Measurements from ENCODE around the gene GRN. TPM values are rescaled to one million over a fixed set of nuclear protein-coding genes. Genes with fewer than 3 reads are reported as not detected.

GRN gene
- total and polyA plus RNA-seq, 2 of the 13 experiments (the other 11 are each of a cell fraction or from before 2014, with no cell fraction given): 86.6 to 143 TPM

DNA sequence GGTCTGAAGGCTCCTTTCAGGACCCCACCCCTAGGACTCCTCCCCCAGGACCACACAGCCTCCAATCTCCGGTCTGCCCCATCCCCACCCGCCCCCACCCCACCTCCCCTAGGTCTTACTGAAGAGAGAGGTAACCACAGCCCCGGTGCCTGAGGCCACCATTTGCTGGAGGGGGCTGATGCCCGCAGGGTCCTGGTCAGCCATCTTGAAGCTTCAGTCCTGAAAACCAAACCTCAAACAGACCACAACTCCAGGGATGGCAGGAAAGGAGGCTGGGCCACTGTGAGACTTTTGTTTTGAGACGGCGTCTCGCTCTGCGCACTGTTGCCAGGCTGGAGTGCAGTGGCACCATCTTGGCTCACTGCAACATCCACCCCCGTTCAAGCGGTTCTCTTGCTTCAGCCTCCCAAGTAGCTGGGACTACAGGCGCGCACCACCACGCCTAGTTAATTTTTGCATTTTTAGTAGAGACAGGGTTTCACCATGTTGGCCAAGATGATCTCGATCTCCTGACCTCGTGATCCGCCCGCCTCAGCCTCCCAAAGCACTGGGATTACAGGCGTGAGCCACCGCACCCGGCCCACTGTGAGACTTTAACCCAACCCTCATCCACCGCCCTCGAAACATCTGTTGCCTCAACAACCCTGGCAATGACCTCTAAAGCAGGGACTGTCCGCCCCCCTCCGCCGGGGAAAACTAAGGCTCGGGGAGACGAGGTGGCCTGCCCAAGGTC is 21.6 kb upstream of the GRN start (continued):
- no peak for TF ChIP-seq CBX2 (IDR thresholded peaks at IDR 0.05; ENCODE audit: low read depth, low read length)
- no peak for TF ChIP-seq CBX2 (CRISPR knock-in tag; IDR thresholded peaks at IDR 0.05; ENCODE audit: low read depth)
- TF ChIP-seq ZFYVE20 (CRISPR knock-in tag; IDR thresholded peaks at IDR 0.05; ENCODE audit: borderline replicate concordance, low read depth): 0 out of 2 replicates have a peak, but pooled peaks have one; percentile 22
- TF ChIP-seq FOXO1 (CRISPR knock-in tag; IDR thresholded peaks at IDR 0.05): no peak
- TF ChIP-seq MTF2 (CRISPR knock-in tag; IDR thresholded peaks at IDR 0.05; ENCODE audit: borderline replicate concordance): 0 out of 2 replicates have a peak, but pooled peaks have one; percentile 78
- peak; percentile 69; the same call in 1 of the 2 replicates for TF ChIP-seq NAIF1 (CRISPR knock-in tag; IDR thresholded peaks at IDR 0.05; ENCODE audit: borderline replicate concordance)
- 0 out of 2 replicates have a peak, but pooled peaks have one; percentile 91 for TF ChIP-seq RNF219 (CRISPR knock-in tag; IDR thresholded peaks at IDR 0.05)
- no peak for TF ChIP-seq PRDM15 (CRISPR knock-in tag; IDR thresholded peaks at IDR 0.05)
- no peak for TF ChIP-seq KLF11 (CRISPR knock-in tag; IDR thresholded peaks at IDR 0.05)
- TF ChIP-seq ARHGAP35 (CRISPR knock-in tag; IDR thresholded peaks at IDR 0.05; ENCODE audit: borderline replicate concordance): peak; percentile 25; the same call in 1 of the 2 replicates
- no peak for TF ChIP-seq KAT8 (CRISPR knock-in tag; IDR thresholded peaks at IDR 0.05)
- TF ChIP-seq DNMT1 (CRISPR knock-in tag; IDR thresholded peaks at IDR 0.05): no peak
- no peak for TF ChIP-seq ZSCAN20 (CRISPR knock-in tag; IDR thresholded peaks at IDR 0.05; ENCODE audit: borderline replicate concordance)
- 0 out of 2 replicates have a peak, but pooled peaks have one; percentile 65 for TF ChIP-seq FOXC1 (CRISPR knock-in tag; IDR thresholded peaks at IDR 0.05; ENCODE audit: borderline replicate concordance)
- no peak for TF ChIP-seq ZNF235 (CRISPR knock-in tag; IDR thresholded peaks at IDR 0.05; ENCODE audit: borderline replicate concordance)
- TF ChIP-seq IKZF4 (CRISPR knock-in tag; IDR thresholded peaks at IDR 0.05; ENCODE audit: borderline replicate concordance, low read depth, not compliant biosample characterization): peak; percentile 22
- 0 out of 2 replicates have a peak, but pooled peaks have one; percentile 23 for TF ChIP-seq MIER3 (CRISPR knock-in tag; IDR thresholded peaks at IDR 0.05; ENCODE audit: borderline replicate concordance)
- TF ChIP-seq, protein P1, sequence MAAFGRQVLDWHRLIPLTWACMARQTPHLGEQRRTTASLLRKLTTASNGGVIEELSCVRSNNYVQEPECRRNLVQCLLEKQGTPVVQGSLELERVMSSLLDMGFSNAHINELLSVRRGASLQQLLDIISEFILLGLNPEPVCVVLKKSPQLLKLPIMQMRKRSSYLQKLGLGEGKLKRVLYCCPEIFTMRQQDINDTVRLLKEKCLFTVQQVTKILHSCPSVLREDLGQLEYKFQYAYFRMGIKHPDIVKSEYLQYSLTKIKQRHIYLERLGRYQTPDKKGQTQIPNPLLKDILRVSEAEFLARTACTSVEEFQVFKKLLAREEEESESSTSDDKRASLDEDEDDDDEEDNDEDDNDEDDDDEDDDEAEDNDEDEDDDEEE (CRISPR knock-in tag; IDR thresholded peaks at IDR 0.05): 0 out of 2 replicates have a peak, but pooled peaks have one; percentile 31
- TF ChIP-seq AKAP8 (CRISPR knock-in tag; IDR thresholded peaks at IDR 0.05): no peak
- no peak for TF ChIP-seq ZNF572 (CRISPR knock-in tag; IDR thresholded peaks at IDR 0.05)
- no peak for TF ChIP-seq MXI1 (IDR thresholded peaks at IDR 0.05; ENCODE audit: borderline replicate concordance, low read depth, low read length)
- no peak; the same call in 1 of the 2 replicates for TF ChIP-seq HDAC1 (CRISPR knock-in tag; IDR thresholded peaks at IDR 0.05)
- no peak for TF ChIP-seq ZNF879 (CRISPR knock-in tag; IDR thresholded peaks at IDR 0.05)
